Posterior vena cava (tissue), 2 donors: ENCODE data around the gene ANXA10. TPM values are rescaled to one million over a fixed set of nuclear protein-coding genes. Genes with fewer than 3 reads are reported as not detected.

Source experiments
- DNase-seq: peaks from one replicate; pipeline ENCODE4 v3.0.0-alpha.2; 2020; ENCODE audit warnings: low spot score
- intact Hi-C, 2 donors: fragments of 100-400 bp; cut with DNase I; formaldehyde crosslinking; loops; one replicate each; pipeline versions ENCODE4 v1.14.1 to v1.14.2; 2022 to 2023
- long read RNA-seq, 2 donors: library from polyadenylated mRNA; unstranded; transcript quantifications; one replicate each; pipeline ENCODE4 v2.0.0, GENCODE V29; 2020 to 2021
- total RNA-seq, 2 donors: library from RNA; stranded (reverse); fragmentation: NEBNext Ultra II Directional; extraction: Animal tissue kit (Norgen Biotek cat#: 25700); gene quantifications; one replicate each; pipeline ENCODE4 v1.2.1, GENCODE V29; 2021
- donor health status: DM: yes; HTN: yes; CAD: no.
- donor health status: DM: yes; HTN: yes; CAD: no.

ANXA10 gene, protein sequence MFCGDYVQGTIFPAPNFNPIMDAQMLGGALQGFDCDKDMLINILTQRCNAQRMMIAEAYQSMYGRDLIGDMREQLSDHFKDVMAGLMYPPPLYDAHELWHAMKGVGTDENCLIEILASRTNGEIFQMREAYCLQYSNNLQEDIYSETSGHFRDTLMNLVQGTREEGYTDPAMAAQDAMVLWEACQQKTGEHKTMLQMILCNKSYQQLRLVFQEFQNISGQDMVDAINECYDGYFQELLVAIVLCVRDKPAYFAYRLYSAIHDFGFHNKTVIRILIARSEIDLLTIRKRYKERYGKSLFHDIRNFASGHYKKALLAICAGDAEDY
- not detected for total RNA-seq
- long read RNA-seq, donor 1 = 0 reads
- long read RNA-seq, donor 2 = 0 reads

DNA sequence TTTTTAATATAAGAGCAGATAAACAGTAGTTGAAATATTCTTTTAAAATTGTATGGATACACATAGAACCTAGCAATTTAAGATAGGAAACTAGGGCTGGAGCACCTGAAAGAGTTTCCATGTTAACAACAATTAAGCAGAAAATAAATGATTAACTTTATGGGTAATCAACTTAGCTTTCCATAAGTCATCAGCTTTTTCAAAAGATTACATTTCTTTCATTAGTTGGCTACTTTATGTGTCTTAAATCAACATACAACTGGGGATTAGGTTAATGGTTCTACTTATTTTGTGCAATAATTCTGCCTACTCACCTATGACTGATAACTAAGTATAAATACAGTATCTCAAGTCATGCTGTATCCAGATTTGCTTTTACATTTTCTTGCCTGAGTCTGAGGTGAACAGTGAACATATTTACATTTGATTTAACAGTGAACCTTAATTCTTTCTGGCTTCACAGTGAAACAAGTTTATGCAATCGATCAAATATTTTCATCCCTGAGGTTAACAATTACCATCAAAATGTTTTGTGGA is at the start of gene ANXA10:
Gene ANXA10, plus strand, starts transcription at position 362 of the 537 bp plus-strand sequence. Its CDS starts 164 bp downstream, at position 526.
- intact Hi-C loops = no loop called here
- DNase-seq = no peak

DNA sequence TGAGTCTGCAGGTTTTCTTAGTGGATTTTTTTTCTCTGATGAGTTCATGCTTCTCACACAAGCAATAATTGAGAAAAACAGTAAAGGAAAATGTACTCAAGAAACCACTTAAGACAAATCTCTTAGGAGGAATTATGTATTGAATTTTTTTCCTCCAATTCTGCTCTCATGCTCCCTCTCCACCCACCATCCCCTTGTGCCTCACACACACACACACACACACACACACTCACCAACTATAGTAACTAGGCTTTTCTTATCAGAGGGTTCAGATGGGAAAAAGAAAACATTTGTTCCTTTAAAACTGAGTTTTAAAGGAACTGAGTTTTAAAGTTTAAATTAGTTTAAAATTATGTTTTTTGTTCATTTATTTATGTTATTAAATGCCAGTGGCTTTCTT is 47.0 kb upstream of the ANXA10 start:
- no peak for DNase-seq
- intact Hi-C loops = no loop called here

DNA sequence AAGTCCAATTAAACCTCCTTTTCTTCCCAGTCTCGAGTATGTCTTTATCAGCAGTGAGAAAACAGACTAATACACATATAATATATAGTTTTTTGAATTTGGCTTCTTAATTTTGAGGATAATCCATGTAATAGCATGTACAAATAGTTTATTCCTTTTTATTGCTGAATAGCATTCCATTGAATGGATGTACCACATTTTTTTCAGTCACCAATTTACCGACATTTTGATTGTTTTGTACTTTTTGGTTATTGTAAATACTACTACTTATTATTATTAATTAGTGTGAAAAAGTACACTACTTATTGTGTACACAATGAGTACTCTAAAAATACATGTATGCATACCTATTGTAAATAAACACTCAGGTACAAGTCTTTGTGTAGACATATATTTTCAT is 42.3 kb upstream of the ANXA10 start:
- intact Hi-C loops = no loop called here
- DNase-seq = no peak

DNA sequence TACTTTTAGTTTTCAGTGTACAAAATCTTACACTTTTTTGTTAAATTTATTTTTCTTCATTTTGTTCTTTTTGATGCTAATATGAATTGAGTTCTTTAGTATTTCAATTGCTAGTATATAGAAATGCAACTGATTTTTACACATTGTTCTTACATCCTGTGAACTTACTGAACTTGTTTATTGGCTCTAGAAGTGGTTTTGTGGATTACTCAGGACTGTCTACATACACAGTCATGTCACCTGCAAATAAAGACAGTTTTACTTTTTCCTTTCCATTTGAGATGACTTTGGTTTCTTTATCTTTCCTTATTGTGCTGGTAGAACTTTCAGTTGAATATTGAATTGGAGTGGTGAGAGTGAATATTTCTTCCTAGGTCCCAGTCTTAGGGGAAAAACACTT is 40.8 kb upstream of the ANXA10 start:
- intact Hi-C loops = no loop called here
- no peak for DNase-seq

DNA sequence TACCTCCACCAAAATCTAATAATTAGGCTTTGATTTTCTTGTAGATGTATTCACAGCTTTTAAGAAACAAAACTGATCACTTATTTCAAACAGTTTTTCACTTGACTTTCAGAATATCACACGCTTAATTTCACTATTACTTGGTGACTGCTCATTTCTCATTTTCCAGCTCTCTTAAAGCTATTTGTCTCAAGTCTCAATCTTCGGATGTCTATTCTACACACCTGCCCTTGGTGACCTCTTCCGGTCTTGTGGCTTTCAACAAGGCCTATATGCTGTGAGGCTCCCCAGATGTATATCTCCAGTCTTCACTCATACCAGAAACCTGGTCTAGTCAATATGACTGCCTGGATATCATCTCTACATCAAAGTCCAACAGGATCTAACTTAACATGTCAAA is 34.9 kb upstream of the ANXA10 start:
- no peak for DNase-seq
- intact Hi-C loops = no loop called here

DNA sequence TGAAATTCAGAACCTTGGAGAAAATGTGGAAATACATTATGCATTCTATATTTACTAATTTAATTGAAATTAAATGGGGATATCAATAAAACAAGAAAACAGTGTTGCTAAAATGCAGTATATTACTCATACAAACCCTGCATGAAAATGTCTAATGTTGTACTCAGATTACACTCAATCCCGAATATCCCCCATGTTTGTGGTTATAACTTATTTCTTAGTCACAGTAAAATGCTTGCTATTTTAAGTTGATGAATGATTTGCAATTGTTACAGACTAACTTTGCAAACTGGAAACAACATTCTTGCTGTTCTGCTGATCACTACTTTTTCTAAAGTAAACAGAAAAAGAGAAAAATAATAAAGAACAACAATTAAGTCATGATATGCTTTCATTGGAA is 33.1 kb upstream of the ANXA10 start:
- intact Hi-C loops = no loop called here

DNA sequence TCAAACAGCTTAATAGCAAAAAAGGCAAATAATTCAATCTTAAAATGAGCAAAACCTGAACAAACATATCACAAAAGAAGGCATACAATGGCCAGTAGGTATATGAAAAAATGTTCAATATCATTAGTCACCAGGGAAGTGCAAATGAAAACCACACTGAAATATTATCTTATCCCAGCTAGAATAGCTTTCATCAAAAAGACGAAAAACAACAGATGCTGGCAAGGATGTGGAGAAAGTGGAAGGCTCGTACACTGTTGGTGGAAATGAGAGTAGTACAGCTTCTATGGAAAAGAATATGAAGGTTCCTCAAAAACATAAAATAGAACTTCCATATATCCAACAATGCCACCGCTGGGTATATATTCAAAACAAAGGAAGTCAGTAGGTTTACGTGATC is 29.3 kb upstream of the ANXA10 start:
- intact Hi-C loops = loop anchor here in 1 of 2 donors (5.0 kb wide), 1 partner anchor 676 kb away; no protein-coding TSS in a partner anchor
- DNase-seq = no peak

More for the DNA sequence above, 33.1 kb upstream of the ANXA10 start:
- DNase-seq = no peak

DNA sequence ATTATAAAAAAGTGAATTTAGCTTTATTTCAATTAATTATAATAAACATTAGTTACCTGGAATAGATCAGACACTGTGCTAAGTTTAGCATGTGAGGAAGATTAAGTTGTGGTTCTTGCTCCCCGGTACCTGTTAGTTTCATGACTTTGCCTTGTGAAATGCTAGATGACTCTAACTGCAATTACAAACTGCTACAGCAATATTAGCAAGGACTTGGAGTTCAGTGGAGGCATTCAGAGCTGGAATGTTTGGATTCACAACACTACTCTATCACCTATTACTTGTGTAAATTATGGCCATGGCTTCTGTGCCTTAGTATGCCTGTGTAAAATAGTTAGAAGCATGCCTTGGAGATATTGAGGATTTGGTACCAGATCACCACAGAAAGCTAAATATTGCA is 21.4 kb upstream of the ANXA10 start:
- no peak for DNase-seq
- intact Hi-C loops = no loop called here

DNA sequence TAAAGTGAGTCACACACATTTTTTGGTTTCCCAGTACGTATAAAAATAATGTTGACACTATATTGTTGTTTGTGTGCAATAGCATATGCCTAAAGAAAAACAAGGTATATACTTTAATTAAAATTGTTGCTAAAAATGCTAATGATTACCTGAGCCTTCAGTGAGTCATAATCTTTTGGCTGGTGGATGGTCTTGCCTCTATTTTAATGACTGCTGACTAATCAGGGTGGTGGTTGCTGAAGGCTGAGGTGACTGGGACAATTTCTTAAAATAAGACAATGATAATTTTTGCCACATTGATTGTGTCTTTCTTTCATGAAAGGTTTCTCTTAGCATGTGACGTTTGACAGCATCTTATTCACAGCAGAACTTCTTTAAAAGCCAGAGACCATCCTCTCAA is 21.0 kb upstream of the ANXA10 start:
- intact Hi-C loops = no loop called here
- DNase-seq = no peak

DNA sequence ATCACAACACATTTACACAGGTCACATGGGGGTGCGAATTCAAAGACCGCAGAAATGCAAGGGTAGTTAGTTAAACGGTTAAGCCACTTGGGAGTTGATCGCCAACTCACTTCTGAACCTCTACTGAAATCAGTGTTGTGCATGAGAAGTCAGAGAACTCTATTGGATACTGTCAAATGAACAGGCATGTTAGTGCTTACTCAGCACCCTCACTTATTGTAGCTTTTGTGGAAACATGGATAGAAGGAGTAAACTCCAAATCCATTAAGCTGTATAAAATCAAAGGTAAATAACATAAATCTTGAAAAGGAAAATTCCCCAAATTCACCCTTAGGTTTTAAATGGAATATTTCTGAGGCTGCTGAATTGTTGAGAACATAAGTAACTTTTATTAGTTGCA is 17.5 kb upstream of the ANXA10 start:
- no peak for DNase-seq
- intact Hi-C loops = no loop called here

DNA sequence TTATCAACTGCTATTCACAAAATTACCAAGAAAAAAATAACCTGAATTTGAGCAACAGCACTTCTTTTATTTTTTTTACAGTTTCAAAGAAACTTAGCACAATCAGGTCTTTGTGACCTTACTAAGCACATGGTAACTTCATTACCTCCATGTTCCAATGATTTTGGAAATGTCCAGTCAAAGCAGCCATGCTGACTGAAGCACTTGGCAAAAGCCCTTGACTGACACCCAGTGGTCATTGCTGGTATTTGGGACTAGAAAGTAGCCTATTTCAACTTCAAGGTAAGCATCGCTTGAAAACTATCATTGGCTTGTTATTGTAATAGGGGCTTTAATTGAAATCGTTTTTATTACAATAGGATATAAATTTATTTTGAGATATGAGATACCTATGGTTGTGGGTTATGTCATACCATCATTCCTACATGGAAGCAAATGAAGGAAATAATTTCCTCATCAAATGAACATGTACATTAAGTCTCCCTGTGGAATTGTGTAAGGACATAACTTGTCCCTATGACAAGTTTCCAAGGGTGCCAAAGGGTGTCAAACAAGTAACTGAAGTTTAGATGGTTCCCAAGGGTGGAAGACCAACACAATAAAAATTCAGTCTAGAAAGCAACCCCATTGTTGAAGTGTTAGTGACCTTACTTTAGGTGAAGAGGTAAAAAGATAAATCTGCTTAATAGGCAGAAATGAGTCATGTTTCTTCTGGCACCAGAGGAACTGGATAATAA is 15.2 kb upstream of the ANXA10 start:
- no peak for DNase-seq
- intact Hi-C loops = no loop called here

DNA sequence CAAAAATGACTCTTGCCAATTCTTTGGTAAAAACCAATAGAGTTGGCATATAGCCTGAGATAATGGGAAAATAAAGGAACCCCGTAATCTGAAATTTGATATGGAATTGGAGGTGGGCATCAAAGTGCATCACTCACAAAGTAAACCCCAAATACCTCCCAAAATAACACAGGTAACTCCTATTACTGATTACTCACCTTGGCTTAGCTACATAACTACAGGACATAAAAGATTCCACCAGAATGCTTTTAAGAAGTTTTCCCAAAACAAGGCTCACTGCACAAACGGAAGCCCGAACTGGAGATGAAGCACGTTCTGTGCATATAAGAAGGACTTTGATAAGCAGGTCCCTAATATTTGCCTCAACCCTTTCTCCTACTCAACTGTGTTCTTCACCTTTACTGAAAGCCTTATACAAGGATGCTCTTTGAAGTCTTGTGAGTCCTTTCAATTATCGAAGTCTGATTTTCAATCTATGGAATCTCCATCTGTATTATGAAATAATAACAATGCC is 14.6 kb upstream of the ANXA10 start:
- intact Hi-C loops = no loop called here
- DNase-seq = no peak

DNA sequence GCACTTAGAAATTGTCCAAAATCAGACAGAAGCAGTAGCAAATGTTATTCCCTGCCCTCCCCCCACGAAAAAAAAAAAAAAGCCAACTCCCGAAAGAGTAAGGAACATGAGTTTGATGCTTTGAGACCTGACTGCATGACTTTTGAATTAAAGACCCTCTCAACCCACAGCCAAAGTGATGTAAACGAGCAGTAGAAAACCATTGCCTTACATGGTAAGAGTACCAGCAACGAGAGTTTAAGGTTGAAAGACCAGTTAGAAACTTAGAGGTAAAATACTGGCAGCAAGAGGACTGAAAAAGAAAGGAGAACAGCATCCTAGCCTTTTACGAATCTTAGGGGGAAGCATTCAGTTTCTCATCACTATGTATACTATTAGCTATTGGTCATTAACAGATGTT is 10.0 kb upstream of the ANXA10 start:
- no peak for DNase-seq
- intact Hi-C loops = no loop called here

DNA sequence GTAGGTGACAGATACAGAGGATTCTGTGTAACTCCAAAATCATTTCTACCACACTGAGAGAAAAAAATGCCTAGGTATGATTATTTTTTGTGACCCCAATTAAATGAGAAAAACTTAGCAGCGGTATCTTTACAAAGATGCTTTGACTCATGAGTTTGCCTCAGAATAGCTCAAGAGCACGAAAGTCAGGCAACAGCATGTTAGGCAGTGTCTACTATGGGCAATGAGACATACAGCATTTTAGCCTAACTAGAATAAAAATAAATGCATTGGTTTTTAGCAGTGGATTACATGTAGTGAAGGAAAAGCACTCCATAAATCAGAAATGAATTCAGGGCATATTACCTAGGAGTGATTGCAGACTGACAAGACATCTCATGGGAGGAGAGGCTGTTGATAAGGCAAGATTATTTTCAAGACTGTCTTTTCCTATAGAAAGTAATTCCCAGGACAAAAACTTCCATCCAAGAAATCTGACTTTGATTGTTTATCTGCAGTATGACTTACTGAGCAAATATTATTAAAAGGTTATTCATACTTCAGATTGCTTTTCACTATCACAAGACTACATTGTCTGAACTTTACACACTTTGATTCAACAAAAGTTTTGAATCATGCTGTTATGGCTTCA is 3.6 kb downstream of the ANXA10 start:
- no peak for DNase-seq
- intact Hi-C loops = no loop called here

DNA sequence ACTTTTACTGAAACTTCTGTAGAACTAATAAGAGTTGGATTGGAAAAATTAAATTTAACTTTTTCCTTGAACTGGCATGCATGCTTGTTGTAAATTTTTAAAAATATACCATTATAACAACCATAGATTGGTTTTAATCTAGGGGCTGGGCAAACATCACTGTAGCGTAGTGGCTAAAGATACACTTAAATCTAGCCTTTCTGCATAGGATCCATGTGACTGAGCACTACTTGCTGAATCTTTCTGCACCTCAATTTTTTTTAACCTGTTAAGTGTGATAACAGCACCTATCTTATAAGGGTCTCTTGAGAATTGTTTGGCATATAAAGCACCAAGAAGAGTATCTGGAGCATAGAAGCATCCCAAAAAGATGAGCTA is 4.1 kb downstream of the ANXA10 start:
- intact Hi-C loops = no loop called here
- no peak for DNase-seq

DNA sequence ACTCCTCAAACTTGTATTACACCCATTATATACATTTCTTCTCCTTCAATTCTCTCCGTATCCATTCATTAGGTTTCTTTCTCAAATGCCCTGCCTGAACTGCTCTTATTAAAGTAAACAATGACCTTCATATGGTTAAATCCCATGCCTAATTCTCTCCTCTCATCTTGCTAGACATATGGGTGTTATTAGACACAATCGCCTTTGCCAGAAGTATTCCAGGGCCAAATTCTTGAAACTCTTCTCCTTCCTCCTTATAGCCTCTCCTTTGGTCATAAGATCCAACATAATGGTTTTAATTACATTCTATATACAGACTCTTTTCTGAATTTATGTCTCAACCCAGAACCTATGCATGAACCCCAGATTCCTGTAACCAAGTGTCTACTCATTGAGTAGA is 4.8 kb downstream of the ANXA10 start:
- intact Hi-C loops = no loop called here
- no peak for DNase-seq

DNA sequence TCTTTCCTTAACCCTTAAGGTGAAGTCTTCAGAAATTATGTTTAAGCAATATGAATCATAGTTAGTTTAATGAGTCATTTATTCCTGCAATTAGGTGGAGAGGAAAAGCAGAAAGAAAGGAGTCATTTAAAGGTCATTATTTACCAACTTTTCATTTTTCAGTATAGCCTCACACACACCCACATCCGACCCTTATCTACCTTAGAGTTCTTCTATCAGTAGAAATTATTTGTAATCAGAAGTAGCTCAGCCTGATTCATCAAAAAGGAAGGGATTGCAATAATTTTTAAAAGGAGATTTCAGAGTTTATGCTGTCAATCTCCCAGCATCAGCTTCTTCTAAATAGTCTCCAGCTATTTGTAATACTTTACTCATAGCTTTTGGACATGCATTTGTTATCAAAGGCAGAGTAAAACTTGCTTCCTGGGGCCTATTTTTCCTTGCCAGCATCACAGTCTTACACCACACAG is 5.9 kb downstream of the ANXA10 start:
- intact Hi-C loops = no loop called here
- DNase-seq = no peak

DNA sequence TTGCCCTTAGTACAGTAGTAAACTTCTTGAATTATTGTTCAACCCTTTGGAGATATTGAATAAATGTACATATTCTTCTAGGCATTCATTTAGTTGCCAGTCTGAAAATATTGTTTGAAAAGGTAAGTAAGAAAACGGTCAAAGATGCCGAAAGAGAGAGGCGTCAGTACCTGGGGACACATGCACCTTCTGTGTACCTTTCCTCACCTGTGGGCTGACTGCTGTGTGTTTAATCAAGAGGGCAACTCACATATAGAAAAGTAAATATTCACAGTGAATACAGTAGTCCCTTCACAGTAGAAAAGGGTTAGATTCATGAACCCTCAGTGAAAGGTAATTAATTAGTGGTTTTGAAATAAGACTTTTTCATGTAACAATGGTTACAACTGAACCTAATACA is 6.9 kb downstream of the ANXA10 start:
- no peak for DNase-seq
- intact Hi-C loops = no loop called here

DNA sequence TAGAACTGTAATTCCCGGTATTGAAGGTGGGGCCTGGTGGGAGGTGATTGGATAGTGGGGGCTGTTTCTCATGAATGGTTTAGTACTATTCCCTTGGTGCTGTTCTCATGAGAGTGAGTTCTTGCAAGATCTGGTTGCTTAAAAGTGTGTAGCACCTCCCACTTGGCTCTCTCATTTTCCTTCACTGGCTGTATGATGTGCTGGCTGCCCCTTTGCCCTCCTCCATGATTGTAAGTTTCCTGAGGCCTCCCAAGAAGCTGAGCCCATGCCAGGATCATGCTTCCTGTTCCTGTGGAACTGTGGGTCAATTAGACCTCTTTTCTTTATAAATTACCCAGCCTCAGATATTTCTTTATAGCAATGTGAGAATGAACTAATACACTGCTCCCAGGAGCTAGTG is 8.7 kb downstream of the ANXA10 start:
- intact Hi-C loops = no loop called here
- DNase-seq = no peak

DNA sequence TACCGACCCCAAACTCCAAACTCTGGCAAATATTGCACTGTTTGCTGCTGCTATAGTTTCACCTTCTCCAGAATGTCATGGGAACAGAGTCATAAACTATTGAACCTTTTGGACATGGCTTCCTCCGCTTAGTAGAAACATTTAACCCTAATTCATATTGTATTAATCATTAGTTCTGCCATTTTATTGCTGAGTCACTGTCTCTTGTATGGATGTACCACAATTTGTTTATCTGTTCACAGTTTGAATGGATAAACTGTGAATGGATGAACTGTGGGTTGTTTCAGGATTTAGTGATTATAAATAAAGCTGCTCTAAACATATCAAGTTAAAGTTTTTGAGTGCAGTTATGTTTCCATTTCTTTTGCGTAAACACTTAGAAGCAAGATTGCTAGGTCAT is 10.1 kb downstream of the ANXA10 start:
- DNase-seq = no peak

More for the DNA sequence above, 10.1 kb downstream of the ANXA10 start:
- intact Hi-C loops = no loop called here
